Thyroid gland (tissue), 4 donors: Measurements from ENCODE around the gene GTPBP4. TPM values are rescaled to one million over a fixed set of nuclear protein-coding genes. Genes with fewer than 3 reads are reported as not detected.

Source experiments
- DNase-seq, 2 donors: peaks; one replicate each; pipeline ENCODE4 v3.0.0-alpha.2; 2019
- H3K27ac ChIP-seq, 3 donors: fragments of 200-600 bp; sonication (generic); 1 replicate in 2 of 3; 2 replicates in 1 of 3; pipeline ENCODE4 v1.5.1; 2016 to 2019; ENCODE audit warnings: mild to moderate bottlenecking in 1 of 3, moderate library complexity in 1 of 3
- H3K27me3 ChIP-seq: fragments of 200-600 bp; sonication (generic); one replicate; pipeline ENCODE4 v1.5.1; 2019
- H3K36me3 ChIP-seq, 2 donors: fragments of 200-600 bp; sonication (generic); one replicate each; pipeline ENCODE4 v1.5.1; 2016 to 2019
- H3K4me1 ChIP-seq, 2 donors: fragments of 200-600 bp; sonication (generic); one replicate each; pipeline ENCODE4 v1.5.1; 2017 to 2019
- H3K4me3 ChIP-seq, 3 donors: fragments of 200-600 bp; sonication (generic); replicated peaks in 1 of 3; 1 replicate in 2 of 3; 2 replicates in 1 of 3; pipeline ENCODE4 v1.5.1; 2016; ENCODE audit warnings: mild to moderate bottlenecking in 1 of 3
- H3K9me3 ChIP-seq: fragments of 200-600 bp; sonication (generic); one replicate; pipeline ENCODE4 v1.5.1; 2017
- POLR2A ChIP-seq, 2 donors: fragments of 450-650 bp; IDR thresholded peaks; one replicate each; pipeline ENCODE4 v1.6.1; 2017; ENCODE audit warnings: antibody characterized with exemption in 2 of 2, mild to moderate bottlenecking in 2 of 2, moderate library complexity in 1 of 2
- WGBS, 2 donors: methylation state at CpG; one replicate each; pipeline ENCODE4 v1.1.5; 2017; 5-methylcytosine and 5-hydroxymethylcytosine counted together
- intact Hi-C: fragments of 100-400 bp; cut with DNase I; formaldehyde crosslinking; loops from one replicate; pipeline ENCODE4 v1.15.1; 2023
- total RNA-seq, 4 donors: library from RNA; depleted of rRNA; stranded (reverse); fragments of >200 nt; gene quantifications; one replicate each; pipeline ENCODE4 v1.2.3, GENCODE V29; 2016
- TF ChIP-seq, protein P1 (sequence below), 6 experiments: fragments of 200-600 bp in 3 of 6; fragments of 450-650 bp in 3 of 6; sonication (generic) in 3 of 6; IDR thresholded peaks; one replicate each; pipeline ENCODE4 v1.5.1; 2016 to 2019; ENCODE audit warnings: antibody characterized with exemption in 6 of 6, mild to moderate bottlenecking in 2 of 6, inconsistent platforms in 1 of 6, moderate library complexity in 1 of 6

The GTPBP4 gene
- total RNA-seq, 4 donors from 2014 or later, result 12.0 to 24.6 (median 19.8) TPM

GRCh38 chr10:964988-965417 lies 23.2 kb upstream of the GTPBP4 start:
- H3K27ac ChIP-seq, result no peak overlapping the region
- H3K9me3 ChIP-seq, result no peaks in the 10 kb centered on the region
- TF ChIP-seq POLR2A (IDR thresholded peaks at IDR 0.05), result no peak
- TF ChIP-seq, protein P1, sequence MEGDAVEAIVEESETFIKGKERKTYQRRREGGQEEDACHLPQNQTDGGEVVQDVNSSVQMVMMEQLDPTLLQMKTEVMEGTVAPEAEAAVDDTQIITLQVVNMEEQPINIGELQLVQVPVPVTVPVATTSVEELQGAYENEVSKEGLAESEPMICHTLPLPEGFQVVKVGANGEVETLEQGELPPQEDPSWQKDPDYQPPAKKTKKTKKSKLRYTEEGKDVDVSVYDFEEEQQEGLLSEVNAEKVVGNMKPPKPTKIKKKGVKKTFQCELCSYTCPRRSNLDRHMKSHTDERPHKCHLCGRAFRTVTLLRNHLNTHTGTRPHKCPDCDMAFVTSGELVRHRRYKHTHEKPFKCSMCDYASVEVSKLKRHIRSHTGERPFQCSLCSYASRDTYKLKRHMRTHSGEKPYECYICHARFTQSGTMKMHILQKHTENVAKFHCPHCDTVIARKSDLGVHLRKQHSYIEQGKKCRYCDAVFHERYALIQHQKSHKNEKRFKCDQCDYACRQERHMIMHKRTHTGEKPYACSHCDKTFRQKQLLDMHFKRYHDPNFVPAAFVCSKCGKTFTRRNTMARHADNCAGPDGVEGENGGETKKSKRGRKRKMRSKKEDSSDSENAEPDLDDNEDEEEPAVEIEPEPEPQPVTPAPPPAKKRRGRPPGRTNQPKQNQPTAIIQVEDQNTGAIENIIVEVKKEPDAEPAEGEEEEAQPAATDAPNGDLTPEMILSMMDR (IDR thresholded peaks at IDR 0.05), result no peak
- no peaks in the 10 kb centered on the region for H3K36me3 ChIP-seq
- no peak for DNase-seq
- H3K27me3 ChIP-seq, result no peaks in the 10 kb centered on the region
- 93 to 98% methylated on average over 5 to 18 of the region's 20 CpGs for WGBS, 2 donors
- intact Hi-C loops, result no loop called here
- peaks cover 9% of the 10 kb centered on the region in 2 donors for H3K4me1 ChIP-seq
- no peak overlapping the region for H3K4me3 ChIP-seq

- Histone ChIP-seq H3K4me1 (peaks cover 21 to 22% of the 10 kb centered on the region in 2 donors), H3K4me3 (no peak overlapping the region), H3K36me3 (no peaks in the 10 kb centered on the region), H3K27me3 (no peaks in the 10 kb centered on the region), H3K9me3 (no peaks in the 10 kb centered on the region), H3K27ac (no peak overlapping the region)
- intact Hi-C loops, result no loop called here
- WGBS, 2 donors, result 89 to 90% methylated on average over 19 to 20 of the region's 20 CpGs
- no peak for DNase-seq
- TF ChIP-seq POLR2A (IDR thresholded peaks at IDR 0.05), result no peak
- TF ChIP-seq, protein P1 (IDR thresholded peaks at IDR 0.05), result no peak
Measured at GRCh38 chr10:966466-967235, 21.6 kb upstream of the GTPBP4 start.

DNA sequence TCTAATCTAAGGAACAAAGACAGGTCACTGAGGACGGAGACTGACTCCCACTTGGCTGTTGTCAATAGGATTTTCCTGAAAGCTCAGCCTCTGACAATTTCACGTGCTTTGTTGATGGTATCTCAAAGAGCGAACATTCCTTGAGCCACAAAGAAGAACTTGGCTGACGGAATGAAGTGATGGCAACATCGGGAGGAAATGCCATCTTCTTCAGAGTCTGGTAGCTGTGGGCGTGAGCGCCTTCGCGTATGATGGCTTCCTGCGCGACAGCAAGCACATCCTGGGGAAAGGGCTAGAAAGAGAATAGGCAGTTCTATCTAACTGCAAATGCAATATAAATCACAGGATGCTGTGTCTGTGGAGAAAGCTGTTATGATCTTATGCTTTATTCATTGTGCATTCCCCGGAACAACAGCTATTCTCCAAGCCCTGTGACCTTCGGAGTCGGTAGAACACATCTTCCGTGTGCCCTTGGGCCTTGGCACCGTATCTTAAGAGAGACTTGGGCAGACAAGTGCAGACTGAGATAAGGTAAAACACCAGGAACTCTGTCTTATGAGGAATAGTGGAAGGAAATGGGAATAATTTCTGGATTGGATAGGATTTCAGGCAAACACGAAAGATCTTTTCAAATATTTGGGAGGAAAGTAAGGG lies 19.6 kb upstream of the GTPBP4 start:
- H3K9me3 ChIP-seq, result no peaks in the 10 kb centered on the region
- intact Hi-C loops, result no loop called here
- WGBS, 2 donors, result 87 to 89% methylated on average over 17 of the region's 17 CpGs
- TF ChIP-seq, protein P1 (IDR thresholded peaks at IDR 0.05), result no peak
- TF ChIP-seq POLR2A (IDR thresholded peaks at IDR 0.05), result no peak
- DNase-seq, result no peak
- H3K36me3 ChIP-seq, result no peaks in the 10 kb centered on the region
- no peaks in the 10 kb centered on the region for H3K27me3 ChIP-seq
- peak overlapping the region in 1 of 3 donors; percentile 70 for H3K27ac ChIP-seq
- peaks cover 34 to 41% of the 10 kb centered on the region in 2 donors for H3K4me1 ChIP-seq
- no peak overlapping the region for H3K4me3 ChIP-seq

- intact Hi-C loops, result no loop called here
- peak; percentile 46 to 60 for DNase-seq
- H3K27me3 ChIP-seq, result no peaks in the 10 kb centered on the region
- TF ChIP-seq POLR2A (IDR thresholded peaks at IDR 0.05), result no peak
- TF ChIP-seq, protein P1 (IDR thresholded peaks at IDR 0.05), result no peak
- peaks cover 43 to 51% of the 10 kb centered on the region in 2 donors for H3K4me1 ChIP-seq
- H3K36me3 ChIP-seq, result no peaks in the 10 kb centered on the region
- H3K27ac ChIP-seq, result peak overlapping the region; percentile 69 to 72 (median 70)
- WGBS, 2 donors, result 53 to 57% methylated on average over 15 of the region's 15 CpGs
- no peak overlapping the region for H3K4me3 ChIP-seq
- no peaks in the 10 kb centered on the region for H3K9me3 ChIP-seq
Measured at GRCh38 chr10:969473-970150, 18.6 kb upstream of the GTPBP4 start.
